Memory B cell (primary cell): Measurements from ENCODE around the gene MPG.
A peak's percentile ranks its signal among the peaks of the same experiment; 100 is the strongest.

ENCODE experiments used
- ATAC-seq: fragments of 150-1000 bp; cut with Tn5 transposase; 2 replicates; pipeline ENCODE4 v1.10.0; 2021; ENCODE audit warnings: low read depth, mild to moderate bottlenecking, moderate library complexity
- DNase-seq, 2 donors: peaks; one replicate each; pipeline ENCODE4 v3.0.0; 2022; ENCODE audit warnings: low spot score in 2 of 2
- H3K27ac Mint-ChIP-seq: one replicate; pipeline ENCODE4 v1.8.0; 2022; ENCODE audit warnings: mild to moderate bottlenecking, moderate library complexity, mixed read lengths
- H3K27me3 Mint-ChIP-seq: one replicate; pipeline ENCODE4 v1.8.0; 2022; ENCODE audit warnings: mixed read lengths
- H3K36me3 Mint-ChIP-seq: one replicate; pipeline ENCODE4 v1.8.0; 2022; ENCODE audit warnings: mild to moderate bottlenecking, mixed read lengths
- H3K4me1 Mint-ChIP-seq: one replicate; pipeline ENCODE4 v1.8.0; 2022; ENCODE audit warnings: mixed read lengths
- H3K4me3 Mint-ChIP-seq: one replicate; pipeline ENCODE4 v1.8.0; 2022; ENCODE audit warnings: mild to moderate bottlenecking, moderate library complexity, mixed read lengths
- H3K9me3 Mint-ChIP-seq: one replicate; pipeline ENCODE4 v1.8.0; 2022; ENCODE audit warnings: mixed read lengths

The MPG gene

GRCh38 chr16:58491-59439 lies 19.3 kb upstream of the MPG start:
- Mint-ChIP-seq H3K27me3 (no peaks in the 10 kb centered on the region), H3K9me3 (no peaks in the 10 kb centered on the region), H3K36me3 (peaks cover 12% of the 10 kb centered on the region), H3K4me3 (no peak overlapping the region), H3K4me1 (peaks cover 4% of the 10 kb centered on the region), H3K27ac (no peak overlapping the region)
- no peak for ATAC-seq
- DNase-seq = no peak

GRCh38 chr16:59440-60059 lies 18.5 kb upstream of the MPG start:
- H3K4me1 Mint-ChIP-seq = no peaks in the 10 kb centered on the region
- DNase-seq (no peak), ATAC-seq (no peak)
- H3K4me3 Mint-ChIP-seq = no peak overlapping the region
- no peak overlapping the region for H3K27ac Mint-ChIP-seq
- H3K27me3 Mint-ChIP-seq = no peaks in the 10 kb centered on the region
- peaks cover 12% of the 10 kb centered on the region for H3K36me3 Mint-ChIP-seq
- no peaks in the 10 kb centered on the region for H3K9me3 Mint-ChIP-seq

- H3K9me3 Mint-ChIP-seq = no peaks in the 10 kb centered on the region
- DNase-seq (no peak), ATAC-seq (no peak)
- peaks cover 12% of the 10 kb centered on the region for H3K36me3 Mint-ChIP-seq
- no peaks in the 10 kb centered on the region for H3K4me1 Mint-ChIP-seq
- H3K27me3 Mint-ChIP-seq = no peaks in the 10 kb centered on the region
- no peak overlapping the region for H3K27ac Mint-ChIP-seq
- H3K4me3 Mint-ChIP-seq = no peak overlapping the region
Measured at GRCh38 chr16:60166-60565, 17.9 kb upstream of the MPG start.

GRCh38 chr16:60929-61878 lies 16.8 kb upstream of the MPG start:
- Mint-ChIP-seq H3K4me3 (no peak overlapping the region), H3K36me3 (peaks cover 9% of the 10 kb centered on the region), H3K9me3 (no peaks in the 10 kb centered on the region), H3K27ac (no peak overlapping the region), H3K4me1 (peaks cover 4% of the 10 kb centered on the region), H3K27me3 (no peaks in the 10 kb centered on the region)
- ATAC-seq = no peak
- no peak for DNase-seq

- Mint-ChIP-seq H3K27me3 (no peaks in the 10 kb centered on the region), H3K4me1 (peaks cover 4% of the 10 kb centered on the region), H3K4me3 (no peak overlapping the region), H3K36me3 (peaks cover 8% of the 10 kb centered on the region), H3K27ac (no peak overlapping the region), H3K9me3 (no peaks in the 10 kb centered on the region)
- no peak for DNase-seq
- ATAC-seq = no peak
Measured at GRCh38 chr16:61879-62281, 16.1 kb upstream of the MPG start.

GRCh38 chr16:62283-62967 lies 15.6 kb upstream of the MPG start:
- no peak overlapping the region for H3K4me3 Mint-ChIP-seq
- no peak overlapping the region for H3K27ac Mint-ChIP-seq
- no peak for ATAC-seq
- no peaks in the 10 kb centered on the region for H3K27me3 Mint-ChIP-seq
- H3K9me3 Mint-ChIP-seq = no peaks in the 10 kb centered on the region
- H3K36me3 Mint-ChIP-seq = peaks cover 5% of the 10 kb centered on the region
- no peak for DNase-seq
- peaks cover 4% of the 10 kb centered on the region for H3K4me1 Mint-ChIP-seq

- no peak overlapping the region for H3K27ac Mint-ChIP-seq
- no peak for ATAC-seq
- peaks cover 4% of the 10 kb centered on the region for H3K4me1 Mint-ChIP-seq
- no peaks in the 10 kb centered on the region for H3K9me3 Mint-ChIP-seq
- no peak overlapping the region for H3K4me3 Mint-ChIP-seq
- peaks cover 3% of the 10 kb centered on the region for H3K36me3 Mint-ChIP-seq
- H3K27me3 Mint-ChIP-seq = no peaks in the 10 kb centered on the region
- no peak for DNase-seq
Measured at GRCh38 chr16:62968-63391, 15.0 kb upstream of the MPG start.

- ATAC-seq (no peak), DNase-seq (no peak)
- Mint-ChIP-seq H3K4me1 (peaks cover 4% of the 10 kb centered on the region), H3K9me3 (no peaks in the 10 kb centered on the region), H3K4me3 (no peak overlapping the region), H3K36me3 (no peaks in the 10 kb centered on the region), H3K27ac (no peak overlapping the region), H3K27me3 (no peaks in the 10 kb centered on the region)
Measured at GRCh38 chr16:63466-63865, 14.6 kb upstream of the MPG start.

- Mint-ChIP-seq H3K9me3 (no peaks in the 10 kb centered on the region), H3K4me1 (peaks cover 4% of the 10 kb centered on the region), H3K4me3 (no peak overlapping the region), H3K36me3 (no peaks in the 10 kb centered on the region), H3K27ac (no peak overlapping the region), H3K27me3 (no peaks in the 10 kb centered on the region)
- no peak for ATAC-seq
- no peak for DNase-seq
Measured at GRCh38 chr16:63998-64913, 13.8 kb upstream of the MPG start.

- DNase-seq = no peak
- no peak overlapping the region for H3K27ac Mint-ChIP-seq
- no peak for ATAC-seq
- H3K27me3 Mint-ChIP-seq = no peaks in the 10 kb centered on the region
- no peaks in the 10 kb centered on the region for H3K9me3 Mint-ChIP-seq
- H3K4me1 Mint-ChIP-seq = peaks cover 4% of the 10 kb centered on the region
- H3K36me3 Mint-ChIP-seq = no peaks in the 10 kb centered on the region
- H3K4me3 Mint-ChIP-seq = no peak overlapping the region
Measured at GRCh38 chr16:64914-65255, 13.1 kb upstream of the MPG start.

- Mint-ChIP-seq H3K4me1 (peaks cover 4% of the 10 kb centered on the region), H3K9me3 (no peaks in the 10 kb centered on the region), H3K27me3 (no peaks in the 10 kb centered on the region), H3K36me3 (no peaks in the 10 kb centered on the region), H3K27ac (no peak overlapping the region), H3K4me3 (no peak overlapping the region)
- ATAC-seq = peak; percentile 97
- peak; percentile 86 to 90 for DNase-seq
Measured at GRCh38 chr16:65745-66144, 12.3 kb upstream of the MPG start.

- Mint-ChIP-seq H3K9me3 (no peaks in the 10 kb centered on the region), H3K4me1 (peaks cover 4% of the 10 kb centered on the region), H3K4me3 (no peak overlapping the region), H3K27me3 (no peaks in the 10 kb centered on the region), H3K27ac (no peak overlapping the region), H3K36me3 (no peaks in the 10 kb centered on the region)
- no peak for DNase-seq
- no peak for ATAC-seq
Measured at GRCh38 chr16:66309-67182, 11.5 kb upstream of the MPG start.
